Neuronal stem cell (in vitro differentiated cells): ENCODE measurements around the gene CAMTA1.

Source experiments
- DNase-seq: peaks from one replicate; pipeline ENCODE4 v3.0.0-alpha.2; 2013; ENCODE audit warnings: low spot score
- H2AFZ ChIP-seq: one replicate; pipeline ENCODE4 v1.6.1; 2013; ENCODE audit warnings: mild to moderate bottlenecking, low read length, inconsistent platforms
- H2AK5ac ChIP-seq: 2 replicates; pipeline ENCODE4 v1.6.1; 2013; ENCODE audit warnings: low read depth, mild to moderate bottlenecking, inconsistent platforms, low read length, moderate library complexity, mixed read lengths
- H2BK120ac ChIP-seq: 2 replicates; pipeline ENCODE4 v1.6.1; 2013; ENCODE audit warnings: low read depth, mild to moderate bottlenecking, inconsistent platforms, low read length, moderate library complexity, mixed read lengths
- H2BK12ac ChIP-seq: one replicate; pipeline ENCODE4 v1.6.1; 2013; ENCODE audit warnings: low read length, inconsistent platforms
- H2BK15ac ChIP-seq: 2 replicates; pipeline ENCODE4 v1.6.1; 2013; ENCODE audit warnings: mild to moderate bottlenecking, low read length, inconsistent platforms, mixed read lengths
- H2BK5ac ChIP-seq: one replicate; pipeline ENCODE4 v1.6.1; 2013; ENCODE audit warnings: inconsistent platforms, mild to moderate bottlenecking, low read length, moderate library complexity
- H3K14ac ChIP-seq: one replicate; pipeline ENCODE4 v1.6.1; 2013; ENCODE audit warnings: low read length, inconsistent platforms
- H3K18ac ChIP-seq: 2 replicates; pipeline ENCODE4 v1.6.1; 2013; ENCODE audit warnings: low read length, inconsistent platforms
- H3K23ac ChIP-seq: 2 replicates; pipeline ENCODE4 v1.6.1; 2013; ENCODE audit warnings: low read depth, mild to moderate bottlenecking, mixed read lengths, low read length, inconsistent platforms; ENCODE audit not compliant: poor library complexity
- H3K27ac ChIP-seq: replicated peaks from 3 replicates; pipeline ENCODE4 v1.5.1; 2013; ENCODE audit warnings: low read length, inconsistent platforms
- H3K27me3 ChIP-seq, 3 experiments: 2 replicates each; pipeline ENCODE4 v1.6.1; 2013; ENCODE audit warnings: low read length in 3 of 3, mild to moderate bottlenecking in 2 of 3, inconsistent platforms in 1 of 3, low read depth in 1 of 3, mixed read lengths in 1 of 3, moderate library complexity in 1 of 3; ENCODE audit not compliant: control insufficient read depth in 3 of 3, insufficient read depth in 3 of 3
- H3K36me3 ChIP-seq, 2 donors: replicated peaks in 1 of 2; 2 replicates each; pipeline ENCODE4 v1.6.1; 2013; ENCODE audit warnings: low read length in 2 of 2; ENCODE audit not compliant: control insufficient read depth in 2 of 2, insufficient read depth in 2 of 2
- H3K4ac ChIP-seq: 2 replicates; pipeline ENCODE4 v1.6.1; 2013; ENCODE audit warnings: inconsistent platforms, mild to moderate bottlenecking, low read length, moderate library complexity
- H3K4me1 ChIP-seq, 2 donors: 1 replicate in 1 of 2; 2 replicates in 1 of 2; pipeline ENCODE4 v1.6.1; 2013; ENCODE audit warnings: low read length in 2 of 2, low read depth in 1 of 2; ENCODE audit not compliant: control insufficient read depth in 2 of 2, insufficient read depth in 1 of 2
- H3K4me2 ChIP-seq: one replicate; pipeline ENCODE4 v1.6.1; 2013; ENCODE audit warnings: mild to moderate bottlenecking, low read length, inconsistent platforms; ENCODE audit not compliant: insufficient read depth, poor library complexity, severe bottlenecking
- H3K4me3 ChIP-seq, 2 donors: 2 replicates each; pipeline ENCODE4 v1.5.1; 2013; ENCODE audit warnings: low read length in 2 of 2, mild to moderate bottlenecking in 2 of 2, inconsistent platforms in 1 of 2, moderate library complexity in 1 of 2
- H3K79me1 ChIP-seq: one replicate; pipeline ENCODE4 v1.6.1; 2013; ENCODE audit warnings: low read depth, mild to moderate bottlenecking, inconsistent platforms, low read length, moderate library complexity
- H3K9ac ChIP-seq: one replicate; pipeline ENCODE4 v1.6.1; 2013; ENCODE audit warnings: mild to moderate bottlenecking, low read depth, low read length, inconsistent platforms; ENCODE audit not compliant: poor library complexity
- H3K9me3 ChIP-seq, 2 donors: replicated peaks in 1 of 2; 2 replicates each; pipeline versions ENCODE3 to v1.6.1; 2013; ENCODE audit warnings: low read length in 2 of 2, mild to moderate bottlenecking in 2 of 2, inconsistent platforms in 1 of 2, low read depth in 1 of 2, mixed read lengths in 1 of 2, moderate library complexity in 1 of 2; ENCODE audit not compliant: control insufficient read depth in 2 of 2, insufficient read depth in 1 of 2
- H4K8ac ChIP-seq: one replicate; pipeline ENCODE4 v1.6.1; 2013; ENCODE audit warnings: low read depth, mild to moderate bottlenecking, inconsistent platforms, low read length, moderate library complexity
- H4K91ac ChIP-seq: one replicate; pipeline ENCODE4 v1.6.1; 2013; ENCODE audit warnings: low read length, low read depth, mild to moderate bottlenecking, inconsistent platforms; ENCODE audit not compliant: poor library complexity
- WGBS, 2 donors: extraction: QIAGEN DNeasy Blood & Tissue Kit; methylation state at CpG; one replicate each; pipeline ENCODE4 v1.1.7; 2013; ENCODE audit warnings: missing lambda C conversion rate in 2 of 2, mixed read lengths in 1 of 2; ENCODE audit not compliant: insufficient read length in 2 of 2, insufficient replicate concordance in 1 of 2; ENCODE audit errors: extremely low coverage in 2 of 2; 5-methylcytosine and 5-hydroxymethylcytosine counted together

The CAMTA1 gene

DNA sequence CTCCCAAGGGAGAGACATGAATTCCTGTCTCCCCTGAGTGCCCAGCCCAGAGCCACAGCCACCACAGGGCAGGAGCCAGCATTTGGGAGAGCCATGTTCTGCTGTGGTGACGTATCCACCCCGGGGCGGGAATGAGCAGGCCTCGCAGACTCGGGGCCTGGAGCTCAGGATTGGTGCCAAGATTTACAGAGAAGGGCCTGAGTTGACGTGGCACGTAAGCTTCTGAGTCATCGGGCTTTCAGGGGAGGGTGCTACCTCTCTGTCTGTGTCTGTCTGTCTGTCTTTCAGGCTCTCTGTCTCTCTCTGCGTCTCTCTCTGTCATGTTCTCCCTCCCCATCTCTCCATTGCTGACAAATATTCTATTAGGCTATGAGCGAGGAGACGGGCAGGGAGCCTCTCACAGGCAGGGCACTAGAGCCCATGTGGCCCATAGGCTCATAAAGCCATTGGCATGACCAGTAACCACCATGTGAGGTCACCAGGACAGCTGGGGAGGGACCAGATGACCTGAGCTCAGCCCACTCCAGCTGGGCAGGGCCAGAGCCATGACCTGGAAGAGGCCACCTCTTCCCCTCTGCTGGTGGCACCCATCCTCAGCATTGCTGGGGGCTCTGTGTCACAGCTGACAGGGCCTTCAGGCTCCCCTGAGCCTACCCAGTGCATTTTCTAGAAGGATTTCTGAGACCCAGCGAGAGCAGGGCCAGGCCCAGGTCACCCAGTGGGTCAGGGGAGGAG lies 685.8 kb downstream of the CAMTA1 start:
- H3K4me2 ChIP-seq = no peak overlapping the region
- no peak overlapping the region for H3K23ac ChIP-seq
- no peak overlapping the region for H3K18ac ChIP-seq
- H3K27ac ChIP-seq = no peak overlapping the region
- H4K8ac ChIP-seq = no peak overlapping the region
- H2AFZ ChIP-seq = no peak overlapping the region
- no peak overlapping the region for H2BK5ac ChIP-seq
- H3K79me1 ChIP-seq = no peaks in the 10 kb centered on the region
- no peak overlapping the region for H3K14ac ChIP-seq
- H2BK120ac ChIP-seq = no peak overlapping the region
- no peaks in the 10 kb centered on the region for H3K36me3 ChIP-seq
- no peak overlapping the region for H4K91ac ChIP-seq
- no peak for DNase-seq
- peaks cover 0 to 7% (median 0%) of the 10 kb centered on the region in 3 experiments for H3K27me3 ChIP-seq
- H3K4me3 ChIP-seq = no peak overlapping the region
- no peak overlapping the region for H2BK12ac ChIP-seq
- no peak overlapping the region for H2BK15ac ChIP-seq
- no peaks in the 10 kb centered on the region for H3K9me3 ChIP-seq
- H3K9ac ChIP-seq = no peak overlapping the region
- H2AK5ac ChIP-seq = no peak overlapping the region
- H3K4ac ChIP-seq = no peak overlapping the region
- WGBS, 2 donors = no CpG with 5 or more reads among the region's 12 CpGs
- peaks cover 0 to 6% of the 10 kb centered on the region in 2 donors for H3K4me1 ChIP-seq

DNA sequence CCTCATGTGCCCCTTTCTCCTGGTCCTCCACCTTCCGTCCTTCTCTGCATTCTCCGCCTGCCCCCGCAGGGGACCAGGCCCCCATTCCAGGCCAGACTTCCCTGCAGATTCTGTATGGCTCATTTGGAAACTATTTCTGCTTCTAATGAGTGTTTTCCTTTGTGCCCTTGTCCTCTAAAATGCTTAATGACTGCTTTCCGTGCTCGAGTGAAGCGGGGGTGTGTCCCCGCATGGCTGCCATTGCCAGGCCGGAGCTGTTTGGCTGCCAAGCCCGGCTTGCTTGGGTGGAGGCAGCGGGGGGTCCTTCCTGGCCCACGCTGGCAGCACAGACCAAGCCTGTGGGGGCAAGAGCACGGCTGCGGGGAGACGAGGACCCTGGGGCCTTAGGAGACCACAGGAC lies 686.6 kb downstream of the CAMTA1 start:
- Histone ChIP-seq H3K79me1 (no peaks in the 10 kb centered on the region), H2AK5ac (peak overlapping the region; percentile 27)

DNA sequence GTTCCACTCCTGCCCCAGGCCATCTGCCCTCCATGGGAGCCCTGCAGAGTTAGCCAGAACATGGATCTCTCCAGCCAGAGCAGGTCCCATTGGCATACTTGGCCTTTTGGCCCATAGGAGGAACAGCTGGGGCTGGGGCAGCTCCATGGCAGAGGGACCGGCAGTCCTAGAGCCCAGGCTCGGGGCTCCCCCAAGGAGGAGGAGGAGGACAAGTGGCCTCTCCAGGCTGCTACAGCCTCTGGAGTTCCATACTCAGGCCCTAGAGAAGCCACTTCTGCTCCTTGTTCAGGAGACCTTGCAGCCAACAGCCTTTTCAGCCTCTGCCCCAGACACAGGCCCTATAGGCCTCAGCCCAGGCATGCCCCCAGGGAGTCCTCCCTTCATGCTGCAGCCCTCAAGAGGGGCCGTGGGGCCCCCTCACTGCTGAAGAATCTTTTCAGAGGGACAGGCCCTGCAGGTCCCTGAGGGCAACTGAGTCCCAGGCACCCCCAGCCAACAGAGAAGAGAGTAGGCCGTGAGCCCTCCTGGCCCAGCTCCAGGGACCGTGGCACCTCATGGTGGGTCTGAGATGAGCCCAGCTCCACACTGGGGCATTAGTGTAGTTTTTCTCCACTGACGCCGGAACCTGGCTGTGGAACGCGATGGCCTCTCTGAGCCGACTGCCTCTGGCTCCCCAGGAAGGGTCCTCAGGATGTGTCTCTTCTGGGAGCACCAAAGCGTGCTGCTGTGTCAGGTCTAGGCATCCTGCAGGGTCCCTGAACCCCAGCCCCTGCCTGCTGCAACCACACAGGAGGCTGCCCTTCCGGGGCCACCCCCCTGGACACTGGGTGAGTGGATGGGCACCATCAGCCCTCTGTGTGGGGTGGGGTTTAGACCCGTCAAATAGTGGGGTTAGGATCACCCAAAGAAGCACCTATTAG lies 688.2 kb downstream of the CAMTA1 start:
- Histone ChIP-seq H2AFZ (no peak overlapping the region), H2BK15ac (peak overlapping the region; percentile 30), H3K23ac (no peak overlapping the region), H4K91ac (no peak overlapping the region), H2BK120ac (no peak overlapping the region), H3K79me1 (no peaks in the 10 kb centered on the region), H3K14ac (no peak overlapping the region), H2AK5ac (peak overlapping the region; percentile 23), H3K4ac (no peak overlapping the region), H3K27me3 (peaks cover 0 to 21% (median 0%) of the 10 kb centered on the region in 3 experiments), H3K4me3 (no peak overlapping the region), H3K18ac (peak overlapping the region; percentile 33), H2BK12ac (no peak overlapping the region), H2BK5ac (no peak overlapping the region), H3K27ac (no peak overlapping the region), H3K36me3 (no peaks in the 10 kb centered on the region), H3K9me3 (no peaks in the 10 kb centered on the region), H3K4me2 (no peak overlapping the region), H3K9ac (no peak overlapping the region), H3K4me1 (peaks cover 0 to 14% of the 10 kb centered on the region in 2 donors), H4K8ac (no peak overlapping the region)
- DNase-seq = no peak
- no CpG with 5 or more reads among the region's 13 CpGs for WGBS, 2 donors

More for the DNA sequence above, 686.6 kb downstream of the CAMTA1 start:
- Histone ChIP-seq H3K27me3 (peaks cover 0 to 10% (median 0%) of the 10 kb centered on the region in 3 experiments), H3K4ac (no peak overlapping the region), H3K9me3 (no peaks in the 10 kb centered on the region), H2AFZ (no peak overlapping the region), H4K8ac (no peak overlapping the region), H3K14ac (no peak overlapping the region), H2BK12ac (no peak overlapping the region), H2BK15ac (no peak overlapping the region), H3K23ac (no peak overlapping the region), H3K4me3 (no peak overlapping the region), H3K4me2 (no peak overlapping the region), H2BK120ac (no peak overlapping the region), H2BK5ac (peak overlapping the region; percentile 43), H3K4me1 (peaks cover 0 to 9% of the 10 kb centered on the region in 2 donors), H3K27ac (no peak overlapping the region), H3K9ac (no peak overlapping the region), H3K36me3 (no peaks in the 10 kb centered on the region), H3K18ac (peak overlapping the region; percentile 29), H4K91ac (no peak overlapping the region)
- DNase-seq = no peak
- WGBS, 2 donors = no CpG with 5 or more reads among the region's 14 CpGs

DNA sequence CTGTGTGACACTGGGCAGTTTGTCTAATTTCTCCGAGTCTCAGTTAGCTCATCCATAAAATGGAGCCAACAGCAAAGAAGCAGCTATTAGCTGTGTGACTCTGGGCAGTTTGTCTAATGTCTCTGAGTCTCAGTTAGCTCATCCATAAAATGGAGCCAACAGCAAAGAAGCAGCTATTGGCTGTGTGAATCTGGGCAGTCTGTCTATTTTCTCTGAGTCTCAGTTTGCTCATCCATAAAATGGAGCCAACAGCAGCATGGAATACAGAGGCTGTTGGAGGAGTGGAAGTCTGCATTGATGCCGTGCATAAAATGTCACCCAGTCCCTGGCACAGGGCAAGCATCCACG lies 688.9 kb downstream of the CAMTA1 start:
- Histone ChIP-seq H3K4ac (no peak overlapping the region), H2BK12ac (no peak overlapping the region), H3K23ac (no peak overlapping the region), H3K36me3 (no peaks in the 10 kb centered on the region), H3K4me1 (peaks cover 0 to 14% of the 10 kb centered on the region in 2 donors), H3K9me3 (no peaks in the 10 kb centered on the region), H3K18ac (no peak overlapping the region), H4K8ac (no peak overlapping the region), H4K91ac (no peak overlapping the region), H2BK5ac (no peak overlapping the region), H2BK15ac (no peak overlapping the region), H3K27ac (no peak overlapping the region), H2BK120ac (no peak overlapping the region), H3K79me1 (no peaks in the 10 kb centered on the region), H3K9ac (peak overlapping the region; percentile 46), H3K4me2 (no peak overlapping the region), H2AFZ (no peak overlapping the region), H2AK5ac (no peak overlapping the region), H3K4me3 (no peak overlapping the region), H3K14ac (no peak overlapping the region), H3K27me3 (peaks cover 0 to 14% (median 0%) of the 10 kb centered on the region in 3 experiments)
- no peak for DNase-seq
- WGBS, 2 donors = no CpG with 5 or more reads among the region's 3 CpGs
